ENCODE measurements around the gene ATG4A. TPM values are rescaled to one million over a fixed set of nuclear protein-coding genes. Genes with fewer than 3 reads are reported as not detected.

Gene ATG4A
- polyA plus RNA-seq, 1 of the 3 experiments (the other 2 are of a cell fraction) = 4.1 TPM

- no peak overlapping the region for H2AFZ ChIP-seq (ENCODE audit: low read depth)
- CTCF ChIA-PET = no interaction called here
Measured at GRCh38 chrX:108186811-108187210, 95.2 kb downstream of the ATG4A start.

GRCh38 chrX:108198420-108198819 is 106.8 kb downstream of the ATG4A start:
- no peaks in the 10 kb centered on the region for H3K9me2 ChIP-seq
- no peak overlapping the region for H3K4me2 ChIP-seq
- H3K4me1 ChIP-seq (ENCODE audit: control insufficient read depth in 1 of 2, insufficient read depth in 2 of 2, low read depth in 1 of 2, low read length in 1 of 2) = no peaks in the 10 kb centered on the region
- H3K27ac ChIP-seq (ENCODE audit: low read depth in 2 of 2, low read length in 1 of 2) = no peak overlapping the region
- H3F3A ChIP-seq (replicated peaks; ENCODE audit: insufficient read depth) = no peaks in the 10 kb centered on the region
- H3K9me3 ChIP-seq = no peaks in the 10 kb centered on the region
- no peaks in the 10 kb centered on the region for H3K79me2 ChIP-seq (ENCODE audit: insufficient read depth)
- ChIA-PET CTCF (interaction anchor here (0.8 to 2.1 kb wide), 3 partner anchors 9 to 26 kb away, joined by 3 to 5 read pairs (median 3); no protein-coding TSS in a partner anchor), POLR2A (no interaction called here)
- H2AFZ ChIP-seq (ENCODE audit: low read depth) = no peak overlapping the region
- DNase-seq = no peak
- no peaks in the 10 kb centered on the region for H4K20me1 ChIP-seq (ENCODE audit: insufficient read depth)
- H3K4me3 ChIP-seq (ENCODE audit: low read depth in 2 of 2, low read length in 1 of 2) = no peak overlapping the region
- H3K36me3 ChIP-seq (replicated peaks in 1 of 2; ENCODE audit: control insufficient read depth in 1 of 2, insufficient read depth in 2 of 2, low read length in 1 of 2) = no peaks in the 10 kb centered on the region
- 0% methylated on average over 1 of the region's 1 CpG for WGBS (ENCODE audit: low lambda C conversion rate)
- H3K9ac ChIP-seq = no peak overlapping the region
- H3K27me3 ChIP-seq (ENCODE audit: insufficient read depth) = peaks cover 20% of the 10 kb centered on the region
- TF ChIP-seq, protein P1, sequence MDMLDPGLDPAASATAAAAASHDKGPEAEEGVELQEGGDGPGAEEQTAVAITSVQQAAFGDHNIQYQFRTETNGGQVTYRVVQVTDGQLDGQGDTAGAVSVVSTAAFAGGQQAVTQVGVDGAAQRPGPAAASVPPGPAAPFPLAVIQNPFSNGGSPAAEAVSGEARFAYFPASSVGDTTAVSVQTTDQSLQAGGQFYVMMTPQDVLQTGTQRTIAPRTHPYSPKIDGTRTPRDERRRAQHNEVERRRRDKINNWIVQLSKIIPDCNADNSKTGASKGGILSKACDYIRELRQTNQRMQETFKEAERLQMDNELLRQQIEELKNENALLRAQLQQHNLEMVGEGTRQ (IDR thresholded peaks at IDR 0.05; ENCODE audit: borderline replicate concordance, low read depth, low read length) = no peak
- no peak for TF ChIP-seq CTCF (IDR thresholded peaks at IDR 0.05)
- no peak for TF ChIP-seq GATA2 (CRISPR knock-in tag; IDR thresholded peaks at IDR 0.05)
- TF ChIP-seq RFX5 (IDR thresholded peaks at IDR 0.05; ENCODE audit: low read length) = no peak
- TF ChIP-seq NRF1 (IDR thresholded peaks at IDR 0.05; ENCODE audit: low read depth, low read length) = no peak
- TF ChIP-seq FOXM1 (IDR thresholded peaks at IDR 0.05; ENCODE audit: low read depth) = no peak
- no peak for TF ChIP-seq SMC3 (IDR thresholded peaks at IDR 0.05; ENCODE audit: low read depth, low read length)
- TF ChIP-seq, protein P2, sequence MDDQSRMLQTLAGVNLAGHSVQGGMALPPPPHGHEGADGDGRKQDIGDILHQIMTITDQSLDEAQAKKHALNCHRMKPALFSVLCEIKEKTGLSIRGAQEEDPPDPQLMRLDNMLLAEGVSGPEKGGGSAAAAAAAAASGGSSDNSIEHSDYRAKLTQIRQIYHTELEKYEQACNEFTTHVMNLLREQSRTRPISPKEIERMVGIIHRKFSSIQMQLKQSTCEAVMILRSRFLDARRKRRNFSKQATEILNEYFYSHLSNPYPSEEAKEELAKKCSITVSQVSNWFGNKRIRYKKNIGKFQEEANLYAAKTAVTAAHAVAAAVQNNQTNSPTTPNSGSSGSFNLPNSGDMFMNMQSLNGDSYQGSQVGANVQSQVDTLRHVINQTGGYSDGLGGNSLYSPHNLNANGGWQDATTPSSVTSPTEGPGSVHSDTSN (IDR thresholded peaks at IDR 0.05) = no peak
- TF ChIP-seq, protein P3, sequence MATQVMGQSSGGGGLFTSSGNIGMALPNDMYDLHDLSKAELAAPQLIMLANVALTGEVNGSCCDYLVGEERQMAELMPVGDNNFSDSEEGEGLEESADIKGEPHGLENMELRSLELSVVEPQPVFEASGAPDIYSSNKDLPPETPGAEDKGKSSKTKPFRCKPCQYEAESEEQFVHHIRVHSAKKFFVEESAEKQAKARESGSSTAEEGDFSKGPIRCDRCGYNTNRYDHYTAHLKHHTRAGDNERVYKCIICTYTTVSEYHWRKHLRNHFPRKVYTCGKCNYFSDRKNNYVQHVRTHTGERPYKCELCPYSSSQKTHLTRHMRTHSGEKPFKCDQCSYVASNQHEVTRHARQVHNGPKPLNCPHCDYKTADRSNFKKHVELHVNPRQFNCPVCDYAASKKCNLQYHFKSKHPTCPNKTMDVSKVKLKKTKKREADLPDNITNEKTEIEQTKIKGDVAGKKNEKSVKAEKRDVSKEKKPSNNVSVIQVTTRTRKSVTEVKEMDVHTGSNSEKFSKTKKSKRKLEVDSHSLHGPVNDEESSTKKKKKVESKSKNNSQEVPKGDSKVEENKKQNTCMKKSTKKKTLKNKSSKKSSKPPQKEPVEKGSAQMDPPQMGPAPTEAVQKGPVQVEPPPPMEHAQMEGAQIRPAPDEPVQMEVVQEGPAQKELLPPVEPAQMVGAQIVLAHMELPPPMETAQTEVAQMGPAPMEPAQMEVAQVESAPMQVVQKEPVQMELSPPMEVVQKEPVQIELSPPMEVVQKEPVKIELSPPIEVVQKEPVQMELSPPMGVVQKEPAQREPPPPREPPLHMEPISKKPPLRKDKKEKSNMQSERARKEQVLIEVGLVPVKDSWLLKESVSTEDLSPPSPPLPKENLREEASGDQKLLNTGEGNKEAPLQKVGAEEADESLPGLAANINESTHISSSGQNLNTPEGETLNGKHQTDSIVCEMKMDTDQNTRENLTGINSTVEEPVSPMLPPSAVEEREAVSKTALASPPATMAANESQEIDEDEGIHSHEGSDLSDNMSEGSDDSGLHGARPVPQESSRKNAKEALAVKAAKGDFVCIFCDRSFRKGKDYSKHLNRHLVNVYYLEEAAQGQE (IDR thresholded peaks at IDR 0.05; ENCODE audit: low read depth, low read length) = no peak
- TF ChIP-seq, protein P4, sequence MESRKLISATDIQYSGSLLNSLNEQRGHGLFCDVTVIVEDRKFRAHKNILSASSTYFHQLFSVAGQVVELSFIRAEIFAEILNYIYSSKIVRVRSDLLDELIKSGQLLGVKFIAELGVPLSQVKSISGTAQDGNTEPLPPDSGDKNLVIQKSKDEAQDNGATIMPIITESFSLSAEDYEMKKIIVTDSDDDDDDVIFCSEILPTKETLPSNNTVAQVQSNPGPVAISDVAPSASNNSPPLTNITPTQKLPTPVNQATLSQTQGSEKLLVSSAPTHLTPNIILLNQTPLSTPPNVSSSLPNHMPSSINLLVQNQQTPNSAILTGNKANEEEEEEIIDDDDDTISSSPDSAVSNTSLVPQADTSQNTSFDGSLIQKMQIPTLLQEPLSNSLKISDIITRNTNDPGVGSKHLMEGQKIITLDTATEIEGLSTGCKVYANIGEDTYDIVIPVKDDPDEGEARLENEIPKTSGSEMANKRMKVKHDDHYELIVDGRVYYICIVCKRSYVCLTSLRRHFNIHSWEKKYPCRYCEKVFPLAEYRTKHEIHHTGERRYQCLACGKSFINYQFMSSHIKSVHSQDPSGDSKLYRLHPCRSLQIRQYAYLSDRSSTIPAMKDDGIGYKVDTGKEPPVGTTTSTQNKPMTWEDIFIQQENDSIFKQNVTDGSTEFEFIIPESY (IDR thresholded peaks at IDR 0.05; ENCODE audit: borderline replicate concordance, low read depth) = no peak
- no peak for TF ChIP-seq GABPA (IDR thresholded peaks at IDR 0.05; ENCODE audit: low read depth)
- TF ChIP-seq RCOR1 (IDR thresholded peaks at IDR 0.05; ENCODE audit: low read length) = no peak

More at GRCh38 chrX:108186811-108187210, 95.2 kb downstream of the ATG4A start:
- DNase-seq = no peak
- Histone ChIP-seq H3K79me2 (ENCODE audit: insufficient read depth) (no peaks in the 10 kb centered on the region), H3K9ac (no peak overlapping the region), H3K4me3 (ENCODE audit: low read depth in 2 of 2, low read length in 1 of 2) (no peak overlapping the region), H3K36me3 (replicated peaks in 1 of 2; ENCODE audit: control insufficient read depth in 1 of 2, insufficient read depth in 2 of 2, low read length in 1 of 2) (no peaks in the 10 kb centered on the region), H3K27ac (ENCODE audit: low read depth in 2 of 2, low read length in 1 of 2) (peak overlapping the region in 1 of 2 experiments; percentile 13; a peak in 1 of 4 replicates), H3K9me2 (no peaks in the 10 kb centered on the region), H3K27me3 (ENCODE audit: insufficient read depth) (no peaks in the 10 kb centered on the region; the same call in 1 of the 2 replicates), H4K20me1 (ENCODE audit: insufficient read depth) (no peaks in the 10 kb centered on the region), H3K4me1 (ENCODE audit: control insufficient read depth in 1 of 2, insufficient read depth in 2 of 2, low read depth in 1 of 2, low read length in 1 of 2) (no peaks in the 10 kb centered on the region), H3K9me3 (no peaks in the 10 kb centered on the region), H3K4me2 (no peak overlapping the region), H3F3A (replicated peaks; ENCODE audit: insufficient read depth) (no peaks in the 10 kb centered on the region)
- TF ChIP-seq NRF1 (IDR thresholded peaks at IDR 0.05; ENCODE audit: low read depth, low read length) (no peak), TCF12 (IDR thresholded peaks at IDR 0.05) (peak; percentile 15; the same call in 1 of the 2 replicates), FOSL2 (IDR thresholded peaks at IDR 0.05; ENCODE audit: borderline replicate concordance, low read depth) (peak; percentile 43; the same call in 1 of the 2 replicates), JUND (IDR thresholded peaks at IDR 0.05) (peak; percentile 59)
- TF ChIP-seq, protein P4 (IDR thresholded peaks at IDR 0.05; ENCODE audit: borderline replicate concordance, low read depth) = no peak
- WGBS (ENCODE audit: low lambda C conversion rate) = 0% methylated on average over 4 of the region's 4 CpGs
- POLR2A ChIA-PET = no interaction called here
